Activated CD4-positive, CD25-positive, alpha-beta regulatory T cell treated with anti-CD3 and anti-CD28 coated beads, Interleukin-2, amount 50 U/mL, for 24 hours (primary cell): Measurements from ENCODE around the gene RIPPLY3.

Source experiments
- ATAC-seq, 2 donors: fragments of 150-1000 bp; cut with Tn5 transposase; one replicate each; pipeline ENCODE4 v1.10.0; 2021; ENCODE audit warnings: mild to moderate bottlenecking in 1 of 2, moderate library complexity in 1 of 2

RIPPLY3 gene, protein sequence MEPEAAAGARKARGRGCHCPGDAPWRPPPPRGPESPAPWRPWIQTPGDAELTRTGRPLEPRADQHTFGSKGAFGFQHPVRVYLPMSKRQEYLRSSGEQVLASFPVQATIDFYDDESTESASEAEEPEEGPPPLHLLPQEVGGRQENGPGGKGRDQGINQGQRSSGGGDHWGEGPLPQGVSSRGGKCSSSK

DNA sequence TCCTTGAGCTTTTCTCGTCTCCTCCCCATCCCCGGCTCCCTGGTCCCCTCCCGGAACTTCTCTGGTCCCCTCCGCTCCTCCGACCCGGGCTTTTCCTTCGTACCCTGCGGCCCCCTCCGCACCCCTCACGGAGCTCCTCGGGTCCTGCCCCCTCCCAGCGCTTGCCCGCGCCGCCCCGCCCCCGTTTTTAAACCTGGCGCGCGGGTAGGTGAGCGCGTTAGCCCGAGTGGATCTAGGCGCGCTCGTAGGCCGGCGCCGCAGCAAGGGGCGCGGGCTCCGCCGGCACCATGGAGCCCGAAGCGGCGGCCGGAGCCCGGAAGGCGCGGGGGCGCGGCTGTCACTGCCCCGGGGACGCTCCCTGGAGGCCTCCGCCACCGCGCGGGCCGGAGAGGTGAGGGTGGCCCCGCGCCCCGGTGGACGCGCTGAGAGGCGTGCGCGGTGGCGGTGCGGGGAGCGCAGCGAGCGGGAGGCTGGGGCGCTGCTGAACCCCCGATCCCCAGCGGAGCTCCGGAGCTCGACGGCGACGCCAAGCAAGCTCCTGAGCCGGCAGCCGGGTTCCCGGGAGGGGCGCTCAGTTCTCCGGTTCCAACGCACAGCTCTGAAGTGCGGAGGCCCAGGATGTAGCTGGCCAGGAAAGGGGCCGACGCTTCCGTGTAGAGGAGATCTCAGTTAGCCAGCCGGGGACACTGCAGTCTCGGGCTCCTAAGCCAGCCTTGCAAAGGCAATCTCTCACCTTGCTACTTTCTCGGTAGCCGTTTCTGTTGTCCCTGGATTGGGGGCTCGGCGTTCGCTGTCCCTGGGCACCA lies at the start of gene RIPPLY3:
RIPPLY3 (plus strand) TSS at position 217 of the 806 bp plus-strand sequence; CDS start at position 288, 71 bp downstream.
- peak; percentile 26 to 31 for ATAC-seq

DNA sequence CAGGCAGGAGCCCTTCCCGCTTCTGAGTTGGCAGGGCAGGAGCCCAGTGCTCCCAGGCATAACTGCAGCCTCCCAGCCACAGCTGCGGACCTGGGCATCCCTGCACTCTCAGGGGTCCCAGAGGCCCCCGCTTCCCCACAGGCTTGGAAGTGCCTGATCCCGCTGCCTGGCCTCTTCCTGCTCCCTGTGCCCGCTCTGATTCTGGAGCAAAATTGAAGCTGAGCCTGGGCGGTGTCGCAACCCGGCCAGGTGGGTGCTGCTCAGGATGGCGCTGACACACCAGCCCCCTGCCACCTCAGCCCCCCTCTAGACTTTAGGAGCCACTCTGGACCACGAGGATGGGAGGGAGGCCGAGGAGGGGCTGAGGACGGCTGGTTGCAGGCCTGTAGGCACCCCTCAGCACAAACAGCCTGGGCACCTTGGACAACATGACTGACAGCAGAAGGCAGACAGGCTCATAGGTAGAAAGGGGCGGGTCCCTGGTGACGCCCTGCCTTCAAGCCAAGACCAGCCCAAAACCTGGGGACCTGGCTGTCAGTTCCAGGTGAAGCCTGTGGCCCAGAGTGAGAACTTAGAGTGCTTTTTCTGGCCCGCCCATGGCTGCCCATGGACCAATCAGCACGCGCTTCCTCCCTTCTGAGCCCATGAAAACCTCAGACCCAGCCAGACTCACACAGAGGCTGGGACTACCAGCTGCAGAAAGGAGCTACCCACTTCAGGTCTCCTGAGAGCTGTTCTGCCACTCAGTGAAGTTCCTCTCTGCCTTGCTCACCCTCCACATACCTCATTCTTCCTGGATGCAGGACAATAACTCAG lies 47.3 kb upstream of the RIPPLY3 start:
- ATAC-seq = no peak

DNA sequence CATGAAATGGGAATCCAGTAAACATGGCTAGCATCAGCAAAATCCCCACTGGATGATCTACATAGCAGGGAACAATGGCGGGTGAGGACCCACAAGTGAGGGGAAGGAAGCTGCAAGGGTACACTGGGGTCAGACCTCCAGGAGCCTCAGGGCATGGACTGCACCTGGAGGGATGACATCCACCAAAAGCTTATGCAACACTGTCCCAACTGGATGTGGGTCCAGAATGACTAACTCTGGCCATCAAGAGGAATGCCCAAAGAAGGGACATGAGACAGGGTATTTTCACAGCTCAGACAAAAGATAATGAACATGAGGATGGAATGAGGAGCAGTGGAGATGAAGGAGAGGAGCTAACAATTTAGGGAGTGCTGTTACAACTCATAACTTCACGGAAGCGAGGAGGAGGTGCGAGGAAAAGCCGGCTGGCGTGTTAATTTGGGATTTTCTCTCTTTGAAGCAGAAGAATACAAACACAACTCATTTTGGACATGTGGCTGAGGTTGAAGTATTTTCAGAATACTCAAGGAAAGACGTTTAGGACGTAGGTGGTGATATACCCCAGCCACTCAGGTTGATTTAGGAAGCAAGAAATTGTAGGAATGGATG lies 45.7 kb upstream of the RIPPLY3 start:
- ATAC-seq = no peak

DNA sequence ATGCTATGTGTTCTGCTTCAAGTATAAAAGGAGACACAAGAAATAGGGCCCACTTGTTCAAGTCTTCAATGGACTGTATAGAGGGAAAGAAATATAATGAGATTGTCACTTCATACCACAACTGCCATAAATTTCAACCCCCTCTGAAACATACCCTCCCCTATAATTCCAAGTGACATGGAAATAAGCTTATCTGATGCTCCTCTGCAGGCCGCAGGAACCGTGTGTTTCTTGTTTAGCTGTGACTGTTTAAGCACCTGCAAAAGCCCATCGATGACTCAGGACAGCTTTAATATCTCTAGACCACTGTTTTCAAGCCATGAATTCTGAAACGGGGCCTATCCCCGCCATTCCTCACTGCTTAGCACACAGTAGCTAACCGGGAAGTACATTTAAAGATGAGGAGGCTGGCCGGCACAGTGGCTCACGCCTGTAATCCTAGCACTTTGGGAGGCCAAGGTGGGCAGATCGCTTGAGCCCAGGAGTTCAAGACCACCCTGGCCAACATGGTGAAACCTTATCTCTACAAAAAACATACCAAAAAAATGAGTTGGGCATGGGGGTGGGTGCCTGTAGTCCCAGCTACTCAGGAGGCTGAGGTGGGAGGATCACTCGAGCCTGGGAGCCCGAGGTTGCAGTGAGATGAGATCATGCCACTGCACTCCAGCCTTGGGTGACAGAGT lies 44.3 kb upstream of the RIPPLY3 start:
- ATAC-seq = no peak

DNA sequence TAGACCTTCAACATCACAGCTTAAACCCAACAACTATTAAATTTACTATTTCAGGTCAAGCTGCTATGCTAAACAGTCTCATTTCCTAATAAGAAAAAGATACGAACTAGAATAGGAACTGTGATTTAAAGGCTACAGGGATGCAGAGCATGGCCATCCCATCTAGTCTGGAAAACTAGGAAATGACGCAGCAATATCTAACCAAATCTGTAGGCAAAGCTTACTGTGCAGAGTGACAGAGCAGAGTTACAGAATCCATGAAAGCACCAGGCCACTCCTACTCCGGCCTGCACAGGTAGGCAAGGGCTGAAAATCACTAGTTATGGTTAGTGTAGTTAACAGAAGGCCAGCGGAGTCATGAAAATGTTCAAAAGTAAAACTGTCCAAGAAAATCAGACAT lies 42.1 kb upstream of the RIPPLY3 start:
- no peak for ATAC-seq

DNA sequence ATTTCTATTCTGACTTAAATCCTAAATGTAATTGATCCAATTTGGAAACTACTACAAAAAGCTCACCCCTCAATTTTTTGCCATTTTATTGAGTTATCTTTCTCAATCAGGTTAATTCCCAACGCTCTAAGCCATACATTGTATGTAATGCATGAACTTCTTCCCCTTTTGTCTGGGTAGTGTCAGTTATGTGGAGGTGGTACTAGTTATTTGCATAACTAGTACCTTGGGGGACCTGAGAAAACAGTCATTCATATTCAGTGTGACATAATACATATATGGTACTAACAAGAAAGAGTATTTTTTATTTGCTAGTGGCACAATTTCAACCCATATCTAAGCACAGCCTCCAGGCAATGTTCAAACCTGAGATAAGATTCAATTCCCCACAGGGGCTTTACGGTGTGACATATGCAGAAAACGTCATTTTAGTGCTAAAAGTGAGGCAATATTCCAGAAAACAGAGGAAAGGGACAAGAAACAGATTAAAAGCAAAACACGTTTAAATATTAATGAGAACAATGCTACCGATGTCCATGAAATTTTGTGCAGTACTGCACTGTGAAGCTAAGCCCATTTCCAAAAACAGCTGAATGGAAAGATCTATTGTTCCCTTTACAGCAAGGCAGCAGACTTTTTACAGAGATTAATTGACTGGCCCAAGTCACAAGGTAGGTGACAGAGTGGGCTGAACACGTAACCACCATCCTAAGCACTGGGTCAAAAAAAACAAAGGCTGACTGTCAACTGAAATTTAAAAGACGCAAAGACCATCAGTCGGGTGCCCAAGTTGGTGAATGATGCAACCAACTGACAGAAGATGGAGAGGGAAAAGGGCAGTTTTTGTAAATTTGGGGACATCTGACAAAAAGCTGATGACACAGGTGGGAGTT lies 41.4 kb upstream of the RIPPLY3 start:
- no peak for ATAC-seq

DNA sequence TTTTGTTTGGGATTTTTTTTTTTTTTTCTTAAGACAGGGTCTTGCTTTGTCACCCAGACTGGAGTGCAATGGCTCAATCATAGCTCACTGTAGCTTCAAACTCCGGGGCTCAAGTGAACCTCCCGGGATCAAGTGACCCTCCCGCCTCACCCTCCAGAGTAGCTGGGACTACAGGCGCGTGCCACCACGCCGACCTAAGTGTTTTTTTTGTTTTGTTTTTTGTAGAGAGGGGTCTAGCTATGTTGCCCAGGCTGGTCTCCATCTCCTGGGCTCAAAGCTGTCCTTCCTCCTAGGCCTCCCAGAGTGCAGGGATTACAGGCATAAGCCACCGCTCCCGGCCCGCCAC lies 40.8 kb upstream of the RIPPLY3 start:
- ATAC-seq = peak in 1 of 2 donors; percentile 5

DNA sequence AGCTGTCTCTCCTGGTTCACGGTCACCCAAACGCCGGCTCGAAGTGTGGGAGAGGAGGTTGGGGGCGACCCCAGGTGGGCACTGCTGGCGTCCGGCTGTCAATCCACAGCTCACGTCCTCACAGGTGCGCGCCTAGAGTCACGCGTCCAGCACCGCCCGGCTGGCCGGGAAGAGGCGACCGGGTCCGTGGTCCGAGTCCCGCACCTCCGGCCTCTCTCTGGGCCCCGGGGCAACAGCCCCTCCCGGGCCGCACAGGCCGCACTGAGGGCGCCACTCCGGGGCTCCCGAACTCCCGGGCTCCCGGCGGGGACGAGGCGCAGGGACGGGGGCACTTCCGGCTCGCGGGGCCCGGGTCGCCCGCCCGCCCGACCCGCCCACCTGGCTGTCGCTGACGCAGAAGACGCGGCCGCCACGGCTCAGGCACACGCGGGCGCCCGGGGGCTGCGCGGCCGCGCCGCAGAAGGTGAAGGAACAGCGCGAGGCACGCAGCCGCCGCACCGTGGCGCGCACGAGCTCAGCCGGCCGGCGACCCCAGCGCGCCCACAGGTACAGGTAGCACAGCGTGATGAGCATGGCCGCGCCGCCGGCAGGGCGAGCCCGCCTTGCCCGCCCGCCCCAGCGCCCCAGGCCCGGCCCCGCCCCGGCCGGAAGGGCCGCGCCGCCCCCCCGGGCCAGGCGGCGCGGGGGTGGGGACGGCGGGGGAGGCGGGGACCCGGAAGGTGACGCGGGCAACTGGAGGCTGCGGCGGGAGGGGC lies 40.3 kb upstream of the RIPPLY3 start, which contains the start of gene HLCS:
HLCS (minus strand) TSS at position 604 of the 755 bp plus-strand sequence; CDS start at position 573, 31 bp downstream.
- ATAC-seq = peak; percentile 85 to 86

DNA sequence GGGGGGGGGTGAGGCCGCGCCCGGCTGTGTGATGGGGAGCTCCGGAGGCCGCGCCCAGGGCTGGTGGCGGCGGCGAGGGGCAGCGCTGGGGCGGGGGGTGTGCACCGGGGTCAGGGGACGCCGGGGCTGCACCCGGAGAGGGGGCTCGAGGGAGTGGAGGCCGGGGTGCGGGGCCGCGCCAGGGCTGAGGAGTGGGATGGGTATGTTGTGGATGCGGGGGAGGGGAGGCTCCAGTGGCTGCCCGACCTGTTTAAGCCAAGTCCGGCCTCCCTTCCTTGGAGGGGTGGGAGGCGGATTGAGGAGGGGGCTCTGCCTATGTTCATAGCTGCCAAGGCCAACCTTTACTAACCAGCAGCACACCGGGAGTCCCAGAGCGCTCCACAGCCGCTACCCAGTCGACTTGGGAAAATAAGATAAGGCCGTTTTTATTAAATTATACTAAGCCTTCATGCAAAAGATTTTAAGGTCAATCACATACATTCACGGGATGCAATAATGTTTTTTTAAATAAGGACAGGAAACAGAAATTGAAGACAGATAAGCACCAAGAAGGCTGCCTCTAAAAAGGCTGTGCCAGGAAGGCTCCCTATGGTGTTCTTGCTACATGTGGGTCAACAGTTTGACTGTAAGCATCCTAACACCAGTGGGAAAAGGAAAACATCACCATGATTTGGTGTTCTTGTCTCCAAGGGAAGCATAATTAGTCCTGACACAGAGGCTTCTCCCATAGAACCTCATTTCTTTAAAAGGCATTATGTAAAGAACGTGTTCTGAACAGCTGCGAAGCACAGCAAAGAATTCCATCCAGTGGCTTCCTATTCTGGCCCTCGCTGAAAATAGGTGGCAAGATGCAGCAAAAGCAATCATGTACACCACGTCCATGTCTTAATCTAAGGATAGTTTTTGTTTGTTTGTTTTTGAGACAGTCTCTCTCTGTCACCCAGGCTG lies 39.4 kb upstream of the RIPPLY3 start:
- no peak for ATAC-seq

DNA sequence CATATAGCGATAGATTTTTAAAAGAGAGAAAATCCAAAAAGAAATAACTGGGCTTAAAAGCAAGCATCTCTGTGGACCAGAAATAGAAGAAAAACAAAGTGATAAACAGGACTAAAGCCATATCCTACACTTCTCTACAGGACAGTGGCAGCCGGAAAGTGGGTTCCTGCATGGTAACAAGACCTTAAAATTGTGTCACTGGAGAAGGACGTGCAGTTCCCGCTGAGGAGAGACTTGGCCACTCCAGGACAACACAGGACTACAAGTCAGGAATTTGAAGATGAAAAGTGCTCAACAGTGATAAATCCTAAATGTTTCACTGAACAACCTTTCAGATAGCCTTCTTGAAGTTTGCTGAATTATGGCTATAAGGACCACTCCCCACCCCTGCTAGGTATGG lies 38.1 kb upstream of the RIPPLY3 start:
- ATAC-seq = no peak

DNA sequence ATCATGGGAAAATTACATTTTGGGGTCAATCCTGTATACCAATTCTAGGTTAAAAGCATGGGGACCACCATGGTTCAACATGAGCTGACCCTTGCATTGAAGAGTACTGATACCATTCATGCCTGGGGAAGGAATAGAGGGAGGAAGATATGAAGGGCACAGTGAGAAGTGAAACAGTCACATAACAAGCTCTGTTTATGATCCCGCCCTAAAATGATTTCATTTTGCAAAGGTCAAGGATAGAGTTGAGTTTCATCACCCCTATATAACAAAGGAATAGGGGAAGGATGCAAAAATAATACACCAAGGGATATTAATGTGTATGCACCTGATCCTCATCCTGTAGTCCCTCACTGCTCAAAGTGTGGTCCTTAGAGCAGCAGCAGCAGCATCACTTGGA lies 37.5 kb upstream of the RIPPLY3 start:
- ATAC-seq = no peak

DNA sequence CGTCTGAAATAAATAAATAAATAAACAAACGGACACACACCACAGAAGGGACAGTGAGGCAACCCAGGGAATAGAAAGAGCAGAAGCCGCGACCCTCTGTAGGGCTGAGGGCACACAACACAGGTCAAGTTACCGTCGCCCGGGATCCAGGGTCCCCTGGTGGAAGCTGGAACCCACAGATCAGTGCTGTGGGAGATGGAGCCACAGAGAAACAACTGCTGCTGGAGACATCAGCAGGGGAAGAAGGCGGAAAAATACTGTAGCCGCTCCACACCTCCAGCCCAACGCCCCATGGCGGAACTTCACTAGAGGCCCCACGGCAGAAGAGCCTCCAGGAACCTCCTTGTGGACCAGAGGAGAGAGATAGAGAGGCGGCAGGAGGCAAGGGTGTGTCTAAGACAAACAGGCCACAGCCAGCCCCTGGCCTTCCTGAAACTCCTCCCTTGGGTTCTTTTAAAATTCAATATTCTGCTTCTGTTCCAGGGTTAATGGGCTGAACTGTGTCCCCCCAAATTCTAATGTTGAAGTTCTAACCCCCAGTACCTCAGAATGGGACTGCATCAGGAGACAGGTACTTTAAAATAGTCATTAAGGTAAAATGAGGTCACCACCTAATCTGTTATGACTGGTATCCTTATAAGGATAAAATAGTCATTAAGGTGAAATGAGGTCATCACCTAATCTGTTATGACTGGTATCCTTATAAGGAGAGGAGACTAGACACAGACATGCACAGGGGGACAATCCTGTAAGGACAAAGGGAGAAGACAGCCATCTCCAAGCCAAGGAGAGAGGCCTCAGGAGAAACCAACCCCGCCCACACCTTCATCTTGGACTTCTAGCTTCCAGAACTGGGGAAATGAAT lies 32.3 kb upstream of the RIPPLY3 start:
- peak; percentile 53 to 61 for ATAC-seq

DNA sequence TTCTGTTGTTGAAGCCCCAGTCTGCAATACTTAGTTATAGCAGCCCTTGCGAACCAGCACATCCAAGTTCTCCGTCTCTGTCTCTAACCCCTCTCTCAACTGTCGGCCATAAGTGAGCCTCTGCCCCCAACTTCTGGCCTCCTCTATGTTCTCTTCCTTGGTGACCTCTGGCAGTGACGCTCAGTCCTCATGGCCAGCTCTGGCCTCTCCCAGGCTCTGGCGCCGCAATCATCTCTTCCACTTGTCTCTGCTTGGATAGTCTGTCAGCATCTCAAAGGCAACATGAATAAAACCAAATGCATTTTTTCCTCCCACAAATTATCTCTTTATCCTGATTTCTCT lies 31.7 kb upstream of the RIPPLY3 start:
- ATAC-seq = no peak

DNA sequence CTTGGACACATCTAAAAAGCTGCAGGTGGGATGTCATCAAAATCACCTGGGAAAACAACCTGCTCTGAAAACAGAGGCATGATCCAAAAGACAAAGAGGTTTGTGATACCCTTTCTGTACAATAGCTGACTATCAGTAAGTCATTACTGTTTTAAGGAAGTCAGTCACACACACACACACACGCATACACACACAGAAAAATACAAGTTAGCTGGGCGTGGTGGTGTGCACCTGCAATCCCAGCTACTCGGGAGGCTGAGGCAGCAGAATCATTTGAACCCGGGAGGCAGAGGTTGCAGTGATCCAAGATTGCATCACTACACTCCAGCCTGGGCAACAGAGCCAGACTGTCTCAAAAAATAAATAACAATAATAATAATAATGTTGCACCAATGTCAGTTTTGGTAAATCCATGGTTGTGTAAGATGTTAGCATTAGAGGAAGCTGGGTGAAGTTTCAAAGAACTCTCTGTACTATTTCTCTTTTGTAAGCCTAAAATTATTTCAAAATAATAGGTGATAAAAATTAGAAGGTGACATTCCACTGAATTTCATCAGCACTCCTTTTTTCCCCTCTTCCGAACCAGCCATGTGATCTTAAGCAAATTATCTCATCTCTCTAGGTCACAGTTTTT lies 30.2 kb upstream of the RIPPLY3 start:
- ATAC-seq = no peak

DNA sequence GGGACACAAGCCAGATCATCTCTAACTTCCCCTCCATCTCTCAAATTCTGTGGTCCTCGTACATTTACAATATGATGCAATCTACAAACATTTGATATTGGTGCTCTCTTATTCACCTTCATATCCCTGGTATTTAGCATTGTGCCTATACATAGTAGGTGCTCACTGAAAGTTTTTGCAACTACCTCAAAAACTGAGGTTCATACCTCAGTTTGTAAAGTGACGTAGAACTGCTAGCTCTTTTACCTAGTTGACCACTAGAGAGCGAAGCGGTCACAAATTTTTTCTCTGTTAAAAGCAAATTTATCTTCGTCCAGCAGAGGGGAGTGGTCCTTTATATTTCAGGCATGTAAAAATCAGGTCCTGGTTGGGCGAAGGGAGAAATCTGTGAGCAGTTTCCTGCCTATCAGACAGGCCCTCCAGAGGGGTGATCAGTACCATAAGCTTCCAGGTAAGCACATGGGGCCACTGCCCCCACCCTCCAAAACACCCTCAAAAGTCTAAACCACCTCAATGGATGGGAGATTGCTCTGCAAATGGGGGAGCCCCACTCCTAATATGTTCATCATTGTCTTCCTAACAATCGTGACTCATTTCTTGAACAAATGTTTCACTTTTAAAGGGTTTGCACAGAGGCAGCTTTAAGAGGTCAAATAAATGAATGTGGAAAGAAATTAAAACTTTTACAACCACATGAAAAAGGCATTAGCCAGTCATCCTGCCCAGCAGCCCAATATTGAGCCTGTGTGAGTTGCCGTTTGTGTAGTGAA lies 29.4 kb upstream of the RIPPLY3 start:
- ATAC-seq = peak; percentile 77 to 85

DNA sequence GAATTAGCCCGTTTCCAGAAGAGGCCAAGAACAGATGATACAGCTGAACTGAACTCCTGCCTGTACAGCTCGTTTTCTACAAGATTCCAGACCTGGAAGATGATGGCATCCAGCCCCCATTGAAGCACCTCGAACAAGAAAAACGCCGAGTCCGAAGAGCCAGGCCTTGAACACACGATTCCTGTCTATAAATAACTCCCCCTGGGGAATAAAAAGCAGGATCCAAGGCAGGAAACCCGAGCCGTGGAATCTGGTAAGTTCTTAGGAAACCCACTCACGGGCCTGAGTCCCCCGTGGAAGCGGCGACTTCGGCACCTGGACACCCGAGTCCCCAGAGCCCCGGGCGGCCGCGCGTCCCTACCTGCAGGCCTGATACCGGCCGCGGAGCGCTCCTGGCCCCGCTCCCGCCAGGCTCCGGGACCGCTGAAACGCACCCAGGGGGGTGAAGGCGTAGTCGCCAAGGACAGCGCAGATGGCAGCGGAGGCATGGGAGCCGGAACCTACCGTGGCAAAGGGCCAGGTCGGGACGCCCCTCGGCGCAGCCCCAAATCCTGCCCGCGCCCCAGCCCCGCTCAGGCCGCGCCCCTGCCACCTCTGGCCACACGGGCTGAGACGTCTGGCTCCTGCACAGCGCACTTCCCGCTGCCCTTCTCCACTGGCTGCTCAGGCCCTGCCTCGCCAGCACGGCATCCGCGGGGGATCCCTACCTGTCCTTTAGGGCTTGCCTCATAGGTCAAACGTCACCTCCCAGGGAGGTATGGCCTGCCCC lies 26.0 kb upstream of the RIPPLY3 start:
- ATAC-seq = peak in 1 of 2 donors; percentile 16
